Endodermal cell (in vitro differentiated cells): ENCODE data around the gene SUFU. TPM values are rescaled to one million over a fixed set of nuclear protein-coding genes. Genes with fewer than 3 reads are reported as not detected.

Experiments
- DNase-seq: peaks from one replicate; pipeline ENCODE4 v3.0.0-alpha.2; 2017
- H3K27ac ChIP-seq: 2 replicates; pipeline ENCODE4 v1.5.1; 2013; ENCODE audit warnings: mild to moderate bottlenecking, low read depth, low read length, moderate library complexity
- H3K27me3 ChIP-seq: 2 replicates; pipeline ENCODE4 v1.6.1; 2013; ENCODE audit warnings: mild to moderate bottlenecking, low read length, moderate library complexity; ENCODE audit not compliant: insufficient read depth, control insufficient read depth, poor library complexity, severe bottlenecking
- H3K36me3 ChIP-seq: 2 replicates; pipeline ENCODE4 v1.7.0; 2013; ENCODE audit warnings: mild to moderate bottlenecking, low read length, moderate library complexity; ENCODE audit not compliant: control insufficient read depth, insufficient read depth
- H3K4me1 ChIP-seq: one replicate; pipeline ENCODE4 v1.7.0; 2013; ENCODE audit warnings: low read length; ENCODE audit not compliant: control insufficient read depth, insufficient read depth
- H3K4me3 ChIP-seq: 2 replicates; pipeline ENCODE4 v1.5.1; 2013; ENCODE audit warnings: mild to moderate bottlenecking, low read length, moderate library complexity
- H3K9ac ChIP-seq: 2 replicates; pipeline ENCODE4 v1.6.1; 2013; ENCODE audit warnings: mild to moderate bottlenecking, low read length, moderate library complexity; ENCODE audit not compliant: poor library complexity, severe bottlenecking; ENCODE audit errors: extremely low read depth
- H3K9me3 ChIP-seq: 2 replicates; pipeline ENCODE4 v1.6.1; 2013; ENCODE audit warnings: mild to moderate bottlenecking, low read length, moderate library complexity; ENCODE audit not compliant: control insufficient read depth
- H3K27ac Mint-ChIP-seq: 2 replicates; pipeline ENCODE4 v1.8.0; 2020; ENCODE audit warnings: mixed read lengths
- H3K27me3 Mint-ChIP-seq: 2 replicates; pipeline ENCODE4 v1.8.0; 2021; ENCODE audit warnings: mild to moderate bottlenecking, mixed read lengths; ENCODE audit not compliant: insufficient read depth
- H3K36me3 Mint-ChIP-seq: 2 replicates; pipeline ENCODE4 v1.8.0; 2020; ENCODE audit warnings: low read depth, mixed read lengths
- H3K4me1 Mint-ChIP-seq: 2 replicates; pipeline ENCODE4 v1.8.0; 2020; ENCODE audit warnings: mixed read lengths
- H3K4me3 Mint-ChIP-seq: 2 replicates; pipeline ENCODE4 v1.8.0; 2020; ENCODE audit warnings: mild to moderate bottlenecking, moderate library complexity, mixed read lengths
- H3K9me3 Mint-ChIP-seq: 2 replicates; pipeline ENCODE4 v1.8.0; 2020; ENCODE audit warnings: mild to moderate bottlenecking, mixed read lengths
- WGBS, 2 experiments: methylation state at CpG; one replicate each; pipeline versions ENCODE4 v1.1.5 to v1.1.7; 2013; ENCODE audit warnings: missing lambda C conversion rate in 2 of 2, mixed read lengths in 1 of 2; ENCODE audit not compliant: insufficient coverage in 1 of 2, insufficient read length in 1 of 2; 5-methylcytosine and 5-hydroxymethylcytosine counted together
- total RNA-seq, 2 donors: library from RNA; stranded (reverse); fragmentation: NEBNext Ultra II Directional in 1 of 2; extraction: Animal tissue kit (Norgen Biotek cat#: 25700) in 1 of 2; gene quantifications; 2 replicates in 1 of 2; 3 replicates in 1 of 2; pipeline ENCODE4 v1.2.1, GENCODE V29; 2021
- TF ChIP-seq, protein P1 (sequence below): fragments of 200-600 bp; sonication (generic); conservative IDR thresholded peaks from 2 replicates; pipeline ENCODE4 v1.5.0; 2021; ENCODE audit warnings: antibody characterized with exemption, mild to moderate bottlenecking

Gene SUFU
- total RNA-seq, 2 donors from 2014 or later = 19.1 to 20.6 TPM

- H3K9me3 Mint-ChIP-seq = no peaks in the 10 kb centered on the region
- Histone ChIP-seq H3K36me3 (peaks cover 36% of the 10 kb centered on the region), H3K4me1 (peaks cover 2% of the 10 kb centered on the region), H3K27ac (peak overlapping the region; percentile 45), H3K27me3 (no peaks in the 10 kb centered on the region), H3K9ac (no peak overlapping the region), H3K4me3 (no peak overlapping the region), H3K9me3 (no peaks in the 10 kb centered on the region)
- TF ChIP-seq, protein P1, sequence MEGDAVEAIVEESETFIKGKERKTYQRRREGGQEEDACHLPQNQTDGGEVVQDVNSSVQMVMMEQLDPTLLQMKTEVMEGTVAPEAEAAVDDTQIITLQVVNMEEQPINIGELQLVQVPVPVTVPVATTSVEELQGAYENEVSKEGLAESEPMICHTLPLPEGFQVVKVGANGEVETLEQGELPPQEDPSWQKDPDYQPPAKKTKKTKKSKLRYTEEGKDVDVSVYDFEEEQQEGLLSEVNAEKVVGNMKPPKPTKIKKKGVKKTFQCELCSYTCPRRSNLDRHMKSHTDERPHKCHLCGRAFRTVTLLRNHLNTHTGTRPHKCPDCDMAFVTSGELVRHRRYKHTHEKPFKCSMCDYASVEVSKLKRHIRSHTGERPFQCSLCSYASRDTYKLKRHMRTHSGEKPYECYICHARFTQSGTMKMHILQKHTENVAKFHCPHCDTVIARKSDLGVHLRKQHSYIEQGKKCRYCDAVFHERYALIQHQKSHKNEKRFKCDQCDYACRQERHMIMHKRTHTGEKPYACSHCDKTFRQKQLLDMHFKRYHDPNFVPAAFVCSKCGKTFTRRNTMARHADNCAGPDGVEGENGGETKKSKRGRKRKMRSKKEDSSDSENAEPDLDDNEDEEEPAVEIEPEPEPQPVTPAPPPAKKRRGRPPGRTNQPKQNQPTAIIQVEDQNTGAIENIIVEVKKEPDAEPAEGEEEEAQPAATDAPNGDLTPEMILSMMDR = no peak
- H3K36me3 Mint-ChIP-seq = peaks cover 33% of the 10 kb centered on the region
- H3K27me3 Mint-ChIP-seq = no peaks in the 10 kb centered on the region
- peak overlapping the region; percentile 53 for H3K27ac Mint-ChIP-seq
- peaks cover 13% of the 10 kb centered on the region for H3K4me1 Mint-ChIP-seq
- peak; percentile 30 for DNase-seq
- 76 to 87% methylated on average over 3 to 7 of the region's 7 CpGs for WGBS, 2 experiments
- H3K4me3 Mint-ChIP-seq = no peak overlapping the region
Measured at GRCh38 chr10:102599565-102600327, 96.0 kb downstream of the SUFU start.

GRCh38 chr10:102600816-102601215, 97.0 kb downstream of the SUFU start:
- Mint-ChIP-seq H3K27ac (no peak overlapping the region), H3K36me3 (peaks cover 33% of the 10 kb centered on the region), H3K4me3 (no peak overlapping the region), H3K9me3 (no peaks in the 10 kb centered on the region), H3K4me1 (peaks cover 13% of the 10 kb centered on the region), H3K27me3 (no peaks in the 10 kb centered on the region)
- H3K27me3 ChIP-seq = no peaks in the 10 kb centered on the region
- H3K9me3 ChIP-seq = no peaks in the 10 kb centered on the region
- H3K4me1 ChIP-seq = peaks cover 2% of the 10 kb centered on the region
- WGBS, 2 experiments = 95 to 100% methylated on average over 4 to 6 of the region's 6 CpGs
- TF ChIP-seq, protein P1 = no peak
- H3K27ac ChIP-seq = no peak overlapping the region
- peaks cover 29% of the 10 kb centered on the region for H3K36me3 ChIP-seq
- no peak for DNase-seq
- no peak overlapping the region for H3K9ac ChIP-seq
- H3K4me3 ChIP-seq = no peak overlapping the region

DNA sequence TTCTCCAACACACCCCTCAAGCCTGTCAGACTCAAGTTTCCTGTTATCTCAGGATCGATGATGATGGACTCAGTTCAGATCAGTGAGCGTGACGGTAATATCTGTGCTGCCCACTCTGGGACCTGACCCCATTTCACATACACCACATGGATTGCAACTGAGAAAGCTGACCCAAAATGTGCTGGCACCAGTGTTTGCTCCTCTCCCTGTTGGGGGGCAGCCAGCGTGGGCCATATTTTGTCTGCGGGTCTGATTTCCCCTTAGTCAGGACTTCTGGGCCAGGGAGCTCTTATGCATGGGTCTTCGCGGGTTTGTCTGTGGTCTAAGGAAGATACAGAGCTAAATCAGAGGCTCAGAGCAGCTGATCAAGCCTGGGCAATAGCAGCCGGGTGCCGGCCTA, 97.9 kb downstream of the SUFU start:
- H3K27me3 Mint-ChIP-seq = no peaks in the 10 kb centered on the region
- peaks cover 34% of the 10 kb centered on the region for H3K36me3 Mint-ChIP-seq
- no peak overlapping the region for H3K4me3 Mint-ChIP-seq
- H3K9me3 ChIP-seq = no peaks in the 10 kb centered on the region
- no peak overlapping the region for H3K4me3 ChIP-seq
- peaks cover 29% of the 10 kb centered on the region for H3K36me3 ChIP-seq
- H3K4me1 ChIP-seq = peaks cover 2% of the 10 kb centered on the region
- no peak overlapping the region for H3K27ac ChIP-seq
- no peak overlapping the region for H3K9ac ChIP-seq
- 96 to 98% methylated on average over 5 to 9 of the region's 9 CpGs for WGBS, 2 experiments
- peaks cover 7% of the 10 kb centered on the region for H3K4me1 Mint-ChIP-seq
- H3K27ac Mint-ChIP-seq = no peak overlapping the region
- DNase-seq = no peak
- H3K9me3 Mint-ChIP-seq = no peaks in the 10 kb centered on the region
- H3K27me3 ChIP-seq = no peaks in the 10 kb centered on the region
- TF ChIP-seq, protein P1 = no peak
